PC-9 (cell line): ENCODE data around the gene CDO1. TPM values are rescaled to one million over a fixed set of nuclear protein-coding genes. Genes with fewer than 3 reads are reported as not detected.

Experiments
- BruUV-seq: library from RNA; stranded (reverse); fragments of 400-500 nt; replicated peaks from 2 replicates; lab custom pipeline; 2021; lab: Mats Ljungman, UMichigan
- CTCF ChIA-PET: fragments of 300-600 bp; sonication (Branson Sonifier 250); formaldehyde crosslinking; loops from one replicate; lab custom pipeline; 2022; ENCODE audit warnings: antibody characterized with exemption; lab: Charles Lee
- POLR2A ChIA-PET: fragments of 300-600 bp; sonication (Branson Sonifier 250); formaldehyde crosslinking; loops from one replicate; lab custom pipeline; 2022; ENCODE audit warnings: antibody characterized with exemption; ENCODE audit not compliant: unreplicated experiment; lab: Charles Lee
- DNase-seq, 2 experiments: peaks; one replicate each; pipeline versions ENCODE4 v3.0.0 to v3.0.0-alpha.2; 2015 to 2022; ENCODE audit warnings: mixed read lengths in 1 of 2
- H2AFZ ChIP-seq: fragments of 200-600 bp; sonication (generic); 2 replicates; pipeline ENCODE4 v1.8.1; 2017; ENCODE audit warnings: antibody characterized with exemption
- H3F3A ChIP-seq: fragments of 200-600 bp; sonication (generic); 2 replicates; pipeline ENCODE4 v1.8.1; 2017; ENCODE audit warnings: antibody characterized with exemption, mild to moderate bottlenecking, low read depth; ENCODE audit not compliant: insufficient read depth
- H3K27ac ChIP-seq: fragments of 200-600 bp; sonication (generic); 2 replicates; pipeline ENCODE4 v1.6.1; 2016; ENCODE audit warnings: mixed run types
- H3K27me3 ChIP-seq: fragments of 200-600 bp; sonication (generic); 2 replicates; pipeline ENCODE4 v1.6.1; 2016; ENCODE audit warnings: low read depth, mixed run types; ENCODE audit not compliant: insufficient read depth
- H3K36me3 ChIP-seq: fragments of 200-600 bp; sonication (generic); 2 replicates; pipeline ENCODE4 v1.6.1; 2016; ENCODE audit warnings: low read depth, mixed run types
- H3K4me1 ChIP-seq: fragments of 200-600 bp; sonication (generic); replicated peaks from 2 replicates; pipeline ENCODE4 v1.6.1; 2016; ENCODE audit warnings: mixed run types; ENCODE audit not compliant: insufficient read depth
- H3K4me2 ChIP-seq: fragments of 200-600 bp; sonication (generic); 2 replicates; pipeline ENCODE4 v1.6.1; 2017; ENCODE audit warnings: mixed run types
- H3K4me3 ChIP-seq: fragments of 200-600 bp; sonication (generic); 2 replicates; pipeline ENCODE4 v1.6.1; 2016; ENCODE audit warnings: mixed run types
- H3K79me2 ChIP-seq: fragments of 200-600 bp; sonication (generic); 2 replicates; pipeline ENCODE4 v1.6.1; 2017; ENCODE audit warnings: low read depth, mixed run types
- H3K9me2 ChIP-seq: fragments of 200-600 bp; sonication (generic); 2 replicates; pipeline ENCODE4 v1.8.1; 2017; ENCODE audit warnings: mild to moderate bottlenecking; ENCODE audit not compliant: insufficient read depth
- H3K9me3 ChIP-seq: fragments of 200-600 bp; sonication (generic); 2 replicates; pipeline ENCODE4 v1.8.1; 2016; ENCODE audit warnings: low read depth; ENCODE audit not compliant: insufficient read depth
- H4K20me1 ChIP-seq: fragments of 200-600 bp; sonication (generic); 2 replicates; pipeline ENCODE4 v1.8.1; 2017; ENCODE audit not compliant: insufficient read depth
- CTCF ChIP-seq: fragments of 200-600 bp; sonication (generic); conservative IDR thresholded peaks from 2 replicates; pipeline ENCODE4 v1.6.1; 2017; ENCODE audit warnings: mixed run types, antibody characterized with exemption, mild to moderate bottlenecking, moderate library complexity
- EZH2 ChIP-seq: fragments of 200-600 bp; sonication (generic); IDR thresholded peaks from 2 replicates; pipeline ENCODE4 v1.8.0; 2017; ENCODE audit warnings: antibody characterized with exemption, low read depth
- intact Hi-C: fragments of 100-400 bp; cut with micrococcal nuclease; formaldehyde crosslinking; loops from one replicate; pipeline ENCODE4 v1.10.0; 2022; ENCODE audit not compliant: unreplicated experiment
- total RNA-seq: library from RNA; stranded (reverse); gene quantifications from 2 replicates; pipeline ENCODE4 v1.2.3, GENCODE V29; 2021

CDO1 gene
- total RNA-seq, 1 experiment from 2014 or later: not detected

DNA sequence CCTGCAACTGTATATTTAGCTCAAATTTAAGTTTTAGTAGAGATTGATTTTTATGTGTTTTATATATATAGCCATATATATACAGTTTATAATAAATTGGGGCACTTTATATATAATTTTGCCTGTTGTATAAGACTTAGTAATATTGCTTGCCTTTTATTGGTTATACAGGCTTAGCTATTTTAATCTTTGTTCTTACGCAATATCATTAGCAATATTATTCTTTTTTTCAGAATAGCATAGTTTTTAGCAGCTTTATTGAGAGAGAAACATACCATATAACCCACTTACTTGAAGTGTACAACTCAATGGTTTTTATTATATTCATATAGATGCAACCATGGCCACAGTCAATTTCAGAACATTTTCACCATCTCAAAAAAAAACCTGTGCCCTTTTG is 28.0 kb downstream of the CDO1 start:
- Histone ChIP-seq H3K79me2 (no peaks in the 10 kb centered on the region), H3K4me2 (no peak overlapping the region), H3F3A (no peaks in the 10 kb centered on the region), H4K20me1 (no peaks in the 10 kb centered on the region), H3K27ac (no peak overlapping the region), H3K4me3 (no peak overlapping the region), H3K36me3 (no peaks in the 10 kb centered on the region), H3K27me3 (no peaks in the 10 kb centered on the region), H2AFZ (no peak overlapping the region), H3K9me2 (no peaks in the 10 kb centered on the region), H3K9me3 (no peaks in the 10 kb centered on the region), H3K4me1 (no peaks in the 10 kb centered on the region)
- intact Hi-C loops: no loop called here
- DNase-seq: no peak
- POLR2A ChIA-PET: interaction anchor here (0.6 kb wide), 1 partner anchor 15 kb away, joined by 16 read pairs; no protein-coding TSS in a partner anchor
- CTCF ChIA-PET: interaction anchor here (0.5 kb wide), 1 partner anchor 152 kb away, joined by 6 read pairs; no protein-coding TSS in a partner anchor
- TF ChIP-seq CTCF (no peak), EZH2 (no peak)
- BruUV-seq: no TSS peak

- no peaks in the 10 kb centered on the region for H3K36me3 ChIP-seq
- intact Hi-C loops: no loop called here
- no peak for DNase-seq
- H3K27me3 ChIP-seq: no peaks in the 10 kb centered on the region
- H3K4me2 ChIP-seq: no peak overlapping the region
- no peak overlapping the region for H3K27ac ChIP-seq
- no peaks in the 10 kb centered on the region for H3K79me2 ChIP-seq
- no peaks in the 10 kb centered on the region for H3F3A ChIP-seq
- no peaks in the 10 kb centered on the region for H3K9me3 ChIP-seq
- H2AFZ ChIP-seq: no peak overlapping the region
- H3K9me2 ChIP-seq: peaks cover under 1% of the 10 kb centered on the region; the same call in 1 of the 2 replicates
- H4K20me1 ChIP-seq: no peaks in the 10 kb centered on the region
- no peak overlapping the region for H3K4me3 ChIP-seq
- ChIA-PET POLR2A (no interaction called here), CTCF (no interaction called here)
- no TSS peak for BruUV-seq
- TF ChIP-seq CTCF (no peak), EZH2 (no peak)
- H3K4me1 ChIP-seq: no peaks in the 10 kb centered on the region
Observed at GRCh38 chr5:115787426-115787825, 29.0 kb downstream of the CDO1 start.

- Histone ChIP-seq H3K36me3 (no peaks in the 10 kb centered on the region), H3K4me3 (no peak overlapping the region), H3K4me1 (no peaks in the 10 kb centered on the region), H3K27ac (no peak overlapping the region), H3K9me3 (no peaks in the 10 kb centered on the region), H3K9me2 (peaks cover 3% of the 10 kb centered on the region; the same call in 1 of the 2 replicates), H4K20me1 (no peaks in the 10 kb centered on the region), H3K27me3 (no peaks in the 10 kb centered on the region), H2AFZ (no peak overlapping the region), H3K79me2 (no peaks in the 10 kb centered on the region), H3F3A (no peaks in the 10 kb centered on the region), H3K4me2 (no peak overlapping the region)
- TF ChIP-seq CTCF (no peak), EZH2 (no peak)
- ChIA-PET CTCF (no interaction called here), POLR2A (interaction anchor here (0.5 kb wide), 1 partner anchor 63 kb away, joined by 7 read pairs; no protein-coding TSS in a partner anchor)
- intact Hi-C loops: no loop called here
- DNase-seq: no peak
- BruUV-seq: no TSS peak
Observed at GRCh38 chr5:115785381-115786065, 30.9 kb downstream of the CDO1 start.
